ENCODE data around the gene CCDC50.

DNA sequence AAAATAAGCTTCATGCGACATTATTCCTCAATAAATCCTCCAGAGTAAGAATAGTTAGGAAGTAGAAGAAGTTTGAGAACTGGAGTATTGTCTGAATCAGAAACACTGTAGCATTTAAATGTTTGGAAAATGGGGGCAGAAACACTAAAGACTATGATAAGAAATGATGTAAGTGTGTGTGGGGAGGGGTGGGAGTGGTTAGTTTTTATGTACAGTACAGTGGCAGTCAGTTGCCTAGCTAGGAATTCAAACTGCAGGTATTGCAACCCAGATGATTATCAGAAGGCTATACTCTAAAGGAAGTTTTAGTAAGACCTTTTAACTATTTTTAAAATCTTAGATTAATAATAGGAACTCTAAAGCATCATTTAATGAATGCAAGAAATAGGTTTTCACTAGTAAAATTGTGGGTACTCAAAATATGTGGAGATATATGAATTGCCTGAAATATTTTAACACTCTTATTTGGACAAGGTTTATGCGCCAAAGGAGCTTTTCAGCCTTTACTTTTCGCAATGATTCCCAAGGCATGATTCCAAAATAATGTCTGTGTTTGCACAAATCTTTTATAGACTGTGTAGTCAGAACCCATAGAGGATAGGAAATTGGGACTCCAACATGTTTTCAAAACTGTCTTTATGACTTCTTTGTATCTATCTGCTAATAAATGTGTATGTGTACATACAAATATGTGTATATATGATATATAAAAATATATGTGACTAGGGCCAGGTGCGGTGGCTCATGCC, 8.0 kb upstream of the CCDC50 start:
- TF ChIP-seq ZNF274 (IDR thresholded peaks at IDR 0.05; ENCODE audit: insufficient read depth, insufficient read length) (no peak), EP300 (IDR thresholded peaks at IDR 0.05; ENCODE audit: borderline replicate concordance in 1 of 2, control insufficient read depth in 1 of 2, low read depth in 2 of 2, low read length in 2 of 2) (no peak), MTA3 (IDR thresholded peaks at IDR 0.05; ENCODE audit: borderline replicate concordance, low read length) (no peak), MYC (IDR thresholded peaks at IDR 0.05; ENCODE audit: insufficient read depth, insufficient read length, insufficient replicate concordance, low read length, severe bottlenecking) (no peak), SUZ12 (IDR thresholded peaks at IDR 0.05; ENCODE audit: unreplicated experiment) (no peak), POLR2A (IDR thresholded peaks at IDR 0.05; ENCODE audit: low read depth, low read length) (no peak)
- TF ChIP-seq, protein P1, sequence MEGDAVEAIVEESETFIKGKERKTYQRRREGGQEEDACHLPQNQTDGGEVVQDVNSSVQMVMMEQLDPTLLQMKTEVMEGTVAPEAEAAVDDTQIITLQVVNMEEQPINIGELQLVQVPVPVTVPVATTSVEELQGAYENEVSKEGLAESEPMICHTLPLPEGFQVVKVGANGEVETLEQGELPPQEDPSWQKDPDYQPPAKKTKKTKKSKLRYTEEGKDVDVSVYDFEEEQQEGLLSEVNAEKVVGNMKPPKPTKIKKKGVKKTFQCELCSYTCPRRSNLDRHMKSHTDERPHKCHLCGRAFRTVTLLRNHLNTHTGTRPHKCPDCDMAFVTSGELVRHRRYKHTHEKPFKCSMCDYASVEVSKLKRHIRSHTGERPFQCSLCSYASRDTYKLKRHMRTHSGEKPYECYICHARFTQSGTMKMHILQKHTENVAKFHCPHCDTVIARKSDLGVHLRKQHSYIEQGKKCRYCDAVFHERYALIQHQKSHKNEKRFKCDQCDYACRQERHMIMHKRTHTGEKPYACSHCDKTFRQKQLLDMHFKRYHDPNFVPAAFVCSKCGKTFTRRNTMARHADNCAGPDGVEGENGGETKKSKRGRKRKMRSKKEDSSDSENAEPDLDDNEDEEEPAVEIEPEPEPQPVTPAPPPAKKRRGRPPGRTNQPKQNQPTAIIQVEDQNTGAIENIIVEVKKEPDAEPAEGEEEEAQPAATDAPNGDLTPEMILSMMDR (IDR thresholded peaks at IDR 0.05 in 2 of 3, conservative IDR thresholded peaks at IDR 0.05 in 1 of 3; ENCODE audit: control insufficient read depth in 2 of 3, extremely low read depth in 1 of 3, insufficient read depth in 1 of 3, low read depth in 3 of 3, low read length in 3 of 3): no peak
- TF ChIP-seq, protein P2, sequence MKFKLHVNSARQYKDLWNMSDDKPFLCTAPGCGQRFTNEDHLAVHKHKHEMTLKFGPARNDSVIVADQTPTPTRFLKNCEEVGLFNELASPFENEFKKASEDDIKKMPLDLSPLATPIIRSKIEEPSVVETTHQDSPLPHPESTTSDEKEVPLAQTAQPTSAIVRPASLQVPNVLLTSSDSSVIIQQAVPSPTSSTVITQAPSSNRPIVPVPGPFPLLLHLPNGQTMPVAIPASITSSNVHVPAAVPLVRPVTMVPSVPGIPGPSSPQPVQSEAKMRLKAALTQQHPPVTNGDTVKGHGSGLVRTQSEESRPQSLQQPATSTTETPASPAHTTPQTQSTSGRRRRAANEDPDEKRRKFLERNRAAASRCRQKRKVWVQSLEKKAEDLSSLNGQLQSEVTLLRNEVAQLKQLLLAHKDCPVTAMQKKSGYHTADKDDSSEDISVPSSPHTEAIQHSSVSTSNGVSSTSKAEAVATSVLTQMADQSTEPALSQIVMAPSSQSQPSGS (IDR thresholded peaks at IDR 0.05; ENCODE audit: low read length): no peak
- TF ChIP-seq, protein P3, sequence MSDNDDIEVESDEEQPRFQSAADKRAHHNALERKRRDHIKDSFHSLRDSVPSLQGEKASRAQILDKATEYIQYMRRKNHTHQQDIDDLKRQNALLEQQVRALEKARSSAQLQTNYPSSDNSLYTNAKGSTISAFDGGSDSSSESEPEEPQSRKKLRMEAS (IDR thresholded peaks at IDR 0.05; ENCODE audit: low read depth, low read length): no peak

Data from GM12878 (cell line).